GM19099 (cell line): Measurements from ENCODE around the gene EHD4.

Source experiments
- POLR2A ChIP-seq: IDR thresholded peaks from 3 replicates; pipeline ENCODE4 v1.6.1; 2011; ENCODE audit warnings: low read depth; ENCODE audit not compliant: insufficient read length; ENCODE audit errors: extremely low read depth

Gene EHD4

DNA sequence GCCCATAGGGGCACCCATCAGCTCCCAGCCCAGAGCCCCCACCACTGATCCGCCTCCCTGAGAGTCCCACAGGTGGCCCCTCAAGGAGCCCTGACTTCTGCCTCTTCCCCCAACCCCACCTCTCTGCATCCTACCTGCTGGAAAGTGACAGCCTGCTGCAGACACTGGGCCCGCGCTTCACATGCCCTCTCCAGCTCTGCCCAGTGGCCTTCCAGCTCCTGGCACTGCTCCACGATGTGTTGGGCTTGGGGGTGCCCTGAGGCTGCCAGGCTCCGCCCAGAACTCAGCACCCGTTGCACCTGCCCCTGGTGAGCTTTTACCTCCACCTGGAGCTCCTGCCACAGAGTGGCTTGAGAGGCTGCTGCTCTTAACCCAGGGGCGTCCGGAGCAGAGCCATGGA lies 98.6 kb downstream of the EHD4 start:
- no peak for TF ChIP-seq POLR2A

DNA sequence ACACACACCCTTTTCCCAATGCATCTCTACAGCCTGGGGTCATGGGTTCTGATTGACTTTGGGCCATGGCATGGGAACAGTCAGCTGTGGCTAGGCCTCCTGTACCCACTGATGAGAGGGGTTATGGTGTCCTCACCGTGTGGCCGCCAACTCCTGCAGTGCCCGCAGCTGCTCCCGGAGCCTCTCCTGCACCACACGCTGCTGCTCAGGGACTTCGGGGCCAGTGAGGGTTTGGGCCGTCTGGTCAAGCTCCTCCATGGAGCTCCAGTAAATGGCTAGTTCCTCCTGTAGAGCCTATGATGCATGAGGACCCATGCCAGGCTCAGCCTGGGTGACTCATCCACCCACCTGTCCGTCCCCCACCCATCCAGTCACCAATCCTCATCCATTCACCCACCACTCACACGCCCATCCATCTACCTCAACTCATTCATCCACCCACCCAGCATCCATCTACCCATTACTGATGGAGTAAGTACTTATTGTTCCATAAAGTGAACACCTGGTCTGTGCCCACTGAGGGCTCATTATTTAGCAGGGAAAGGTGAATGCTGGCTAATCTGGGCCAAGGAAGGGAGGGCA lies 100.1 kb downstream of the EHD4 start:
- no peak for TF ChIP-seq POLR2A

DNA sequence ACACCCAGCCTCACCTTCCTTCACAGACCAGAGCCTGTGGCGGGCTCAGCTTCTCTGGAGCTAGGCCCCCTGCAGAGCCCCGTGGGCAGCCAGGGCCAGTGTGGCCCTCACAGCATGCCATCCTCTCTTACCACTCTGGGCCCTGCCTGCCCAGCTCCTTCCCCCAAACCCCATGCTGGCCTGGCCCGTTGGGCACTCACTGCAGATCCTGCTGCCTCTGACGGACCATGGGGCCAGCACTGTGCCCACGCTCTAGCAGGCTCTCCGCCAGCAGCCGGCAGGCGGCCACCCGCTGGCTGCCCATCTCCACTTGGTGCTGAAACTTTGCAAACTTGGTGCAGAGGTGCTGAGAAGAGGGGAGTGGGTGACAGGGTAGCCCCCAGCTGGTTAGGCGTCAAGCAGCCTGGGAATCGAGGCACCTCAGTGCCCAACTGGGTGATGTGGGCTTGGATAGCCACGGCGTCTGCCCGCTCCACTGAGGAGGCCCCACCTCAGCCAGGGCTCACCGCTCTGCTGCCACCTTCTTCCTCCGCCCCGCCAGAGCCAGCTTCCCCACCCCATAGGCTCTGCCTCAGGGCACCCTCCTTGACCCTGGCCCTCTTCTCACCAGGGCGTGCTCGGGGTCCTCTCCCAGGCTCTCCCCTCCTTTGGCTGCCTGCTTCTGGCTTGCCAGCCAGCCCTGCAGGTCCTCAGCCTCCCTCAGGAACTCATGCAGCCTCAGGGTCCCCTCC lies 101.0 kb downstream of the EHD4 start:
- TF ChIP-seq POLR2A, result no peak

DNA sequence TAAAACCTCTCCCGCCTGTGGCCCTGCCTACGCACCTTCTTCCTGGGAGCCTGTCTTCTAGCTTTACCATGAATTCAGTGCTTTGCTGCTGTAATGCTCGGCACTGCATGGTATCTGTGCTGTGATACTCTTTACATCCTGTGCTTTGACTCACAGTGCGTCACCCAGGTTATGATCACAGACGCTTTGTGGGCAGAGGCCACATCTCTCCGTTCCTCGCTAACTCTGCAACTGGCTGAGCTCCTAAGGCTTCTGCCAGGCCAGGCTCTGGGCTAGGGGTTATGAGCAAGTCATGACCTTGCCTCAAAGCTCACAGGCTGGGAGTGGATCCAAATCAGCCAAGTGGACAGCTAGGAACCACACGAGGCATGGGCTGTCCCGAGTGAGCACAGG lies 101.7 kb downstream of the EHD4 start:
- no peak for TF ChIP-seq POLR2A

DNA sequence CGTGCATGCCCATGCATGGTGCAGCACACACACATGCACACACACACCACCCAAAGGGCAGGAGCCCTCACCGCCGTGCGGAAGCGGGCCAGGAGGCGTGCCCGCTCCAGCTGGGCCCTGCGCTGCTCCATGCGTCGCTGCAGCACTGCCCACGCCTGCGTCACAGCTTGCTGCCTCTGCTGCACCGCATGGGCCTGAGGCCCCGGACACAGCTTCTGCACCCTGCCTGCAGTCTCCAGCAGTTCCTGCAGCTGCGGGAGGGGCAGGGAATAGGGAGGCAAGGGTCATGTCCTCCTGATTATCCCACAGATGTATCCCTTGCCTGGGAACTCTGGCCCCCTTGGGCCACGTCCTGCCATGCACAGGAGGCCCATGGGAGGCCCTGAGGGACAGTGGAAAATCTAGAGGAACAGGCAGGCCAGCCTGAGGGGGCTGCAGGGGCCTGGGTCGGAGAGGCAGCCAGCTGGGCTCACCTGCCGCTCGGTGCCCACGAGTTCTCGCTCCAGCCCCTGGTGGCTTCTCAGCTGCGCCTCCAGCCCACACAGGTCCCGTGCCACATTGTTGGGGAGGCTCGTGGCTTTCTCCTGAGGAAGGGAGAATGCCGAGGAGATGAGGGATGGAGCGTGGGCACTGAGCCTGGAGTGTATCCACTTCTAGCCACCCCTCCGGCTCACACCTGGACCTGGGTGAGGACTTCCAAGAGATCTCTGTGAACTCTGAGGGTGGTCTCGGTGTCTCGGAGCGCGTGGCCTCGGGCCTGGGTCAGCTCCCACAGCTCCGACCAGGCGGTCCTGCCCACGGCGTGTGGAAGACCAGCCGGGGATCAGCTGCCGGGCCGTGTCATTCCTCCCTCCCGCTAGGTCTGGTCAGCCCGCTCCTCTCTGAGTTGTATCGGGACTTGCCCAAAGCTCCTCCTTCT lies 102.3 kb downstream of the EHD4 start:
- TF ChIP-seq POLR2A, result no peak

DNA sequence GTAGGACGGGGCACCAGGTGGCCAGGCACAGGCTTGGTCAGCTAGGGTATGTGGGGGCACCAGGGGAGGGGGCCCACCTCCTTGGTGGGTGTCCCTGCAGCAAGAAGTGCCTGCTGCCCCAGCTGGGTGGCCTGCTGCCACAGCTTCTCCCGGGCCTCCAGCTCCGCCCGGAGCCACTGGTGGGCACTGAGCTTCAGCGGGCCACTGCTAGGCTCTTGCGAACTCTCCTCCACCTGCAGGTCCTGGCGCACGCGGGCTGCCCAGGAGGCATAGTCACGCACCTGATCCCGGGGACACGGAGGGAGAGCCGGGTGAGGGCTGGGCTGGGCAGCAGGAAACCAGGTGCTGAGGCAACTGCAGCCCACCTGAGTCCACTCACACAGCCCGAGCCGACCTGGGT lies 104.0 kb downstream of the EHD4 start:
- TF ChIP-seq POLR2A, result no peak

DNA sequence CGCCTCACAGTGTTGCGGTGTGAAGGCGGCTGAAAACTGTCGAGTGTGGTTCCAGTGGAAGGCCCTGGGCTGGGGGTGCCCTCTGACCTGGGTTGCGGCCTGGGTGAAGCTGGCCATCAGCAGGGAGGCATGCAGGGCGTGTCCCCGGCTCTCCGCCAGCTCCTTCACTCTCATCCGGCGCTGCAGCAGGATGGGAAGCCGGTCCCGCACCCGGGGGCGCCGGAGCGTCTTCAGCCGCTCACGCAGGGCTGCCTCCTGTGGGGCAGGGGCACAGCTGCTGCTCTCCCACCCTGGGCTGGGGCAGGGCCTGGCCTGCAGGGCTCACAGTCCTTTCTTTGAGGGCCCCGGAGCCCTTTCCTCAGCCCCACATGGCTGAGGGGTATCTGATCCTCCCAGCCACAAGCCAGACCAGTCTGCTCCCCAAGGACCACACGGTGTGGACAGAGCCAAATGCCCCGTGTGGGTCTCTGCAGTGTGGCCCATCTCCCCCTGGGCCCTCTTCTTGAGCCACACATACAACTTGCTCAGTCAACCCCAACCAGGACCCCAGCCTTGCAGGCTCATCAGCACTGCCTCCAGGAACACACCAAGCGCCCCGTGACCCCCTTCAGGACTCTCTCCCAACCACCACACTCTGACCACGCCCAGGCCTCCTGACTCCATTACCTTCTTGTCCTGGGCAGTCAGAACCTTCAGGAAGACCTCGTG lies 105.3 kb downstream of the EHD4 start:
- TF ChIP-seq POLR2A, result no peak

DNA sequence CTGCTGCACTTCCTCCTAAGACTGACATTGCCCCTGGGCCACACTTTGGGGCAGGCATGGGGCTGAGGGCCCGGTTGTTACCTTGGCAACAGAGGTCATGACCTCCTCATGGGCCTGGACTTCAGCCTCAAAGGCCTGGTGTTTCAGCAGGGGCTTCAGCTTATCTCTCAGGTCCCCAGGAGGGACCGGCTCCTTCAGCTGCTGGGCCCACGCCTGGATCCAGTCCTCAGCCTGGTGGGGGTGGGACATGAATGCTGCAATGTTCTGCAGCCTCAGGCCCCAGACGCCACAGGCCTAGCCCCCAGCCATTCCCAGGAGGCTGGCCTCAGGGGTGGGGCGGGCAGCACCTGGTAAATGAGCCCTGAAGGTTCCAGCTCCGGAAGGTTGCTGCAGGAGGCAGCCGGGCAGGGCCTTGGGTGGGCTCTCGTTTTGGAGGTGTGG lies 106.1 kb downstream of the EHD4 start:
- TF ChIP-seq POLR2A, result no peak

DNA sequence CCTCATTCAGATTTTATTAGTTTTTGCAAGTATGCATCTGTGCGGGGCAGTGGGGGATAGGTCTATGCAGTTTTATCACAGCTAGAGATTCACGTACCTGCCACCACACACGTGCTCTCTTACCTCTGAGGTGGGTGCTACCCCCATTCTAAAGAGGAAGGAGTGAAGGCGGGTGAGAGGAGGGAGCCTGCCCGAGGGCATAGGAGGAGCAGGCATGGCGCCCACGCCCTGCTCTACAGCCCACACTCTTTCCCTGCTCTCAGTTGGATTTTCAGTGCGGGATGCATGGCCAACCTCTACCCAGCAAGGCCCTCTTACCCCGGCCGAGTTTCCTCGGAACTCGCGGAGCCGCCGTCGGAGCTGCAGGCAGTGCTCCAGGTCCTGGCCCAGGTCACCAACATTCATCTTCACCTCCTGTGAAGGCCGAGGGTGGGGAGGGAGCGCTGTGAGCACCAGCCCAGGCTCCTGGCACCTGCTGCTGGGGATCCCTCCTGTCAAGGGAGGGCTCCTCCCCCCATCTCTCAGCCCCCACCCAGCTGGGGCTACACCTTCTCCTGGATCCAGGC lies 106.8 kb downstream of the EHD4 start:
- TF ChIP-seq POLR2A, result no peak

DNA sequence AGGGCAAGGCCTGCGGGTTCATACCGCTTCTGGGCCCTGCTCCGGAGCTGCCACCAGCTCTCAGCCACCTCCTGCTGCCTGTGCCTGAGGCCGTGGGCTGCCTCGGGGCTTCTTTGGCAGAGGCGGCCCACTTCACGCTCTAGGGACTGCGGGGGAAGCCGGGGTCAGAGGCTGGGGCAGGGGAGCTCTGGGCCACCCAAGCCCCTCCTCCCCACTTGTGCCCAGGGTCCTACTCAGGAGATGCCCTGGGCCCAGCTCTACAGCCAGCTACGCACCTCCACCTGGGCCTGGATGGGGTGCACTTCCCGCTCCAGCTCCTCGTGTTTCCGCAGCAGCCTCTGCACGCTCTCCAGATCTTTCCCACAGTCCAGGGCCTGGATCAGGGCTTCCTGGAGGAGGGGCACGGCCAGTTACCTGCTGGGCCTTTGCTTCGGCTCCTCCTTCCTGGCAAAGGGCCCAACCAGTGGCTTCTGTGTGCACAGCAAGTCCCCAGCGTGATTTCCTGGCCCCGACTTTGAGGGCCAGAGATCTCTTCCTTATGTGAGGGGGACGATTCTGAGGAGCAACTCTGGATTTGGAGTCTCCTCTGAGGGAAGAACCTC lies 109.7 kb downstream of the EHD4 start:
- no peak for TF ChIP-seq POLR2A

DNA sequence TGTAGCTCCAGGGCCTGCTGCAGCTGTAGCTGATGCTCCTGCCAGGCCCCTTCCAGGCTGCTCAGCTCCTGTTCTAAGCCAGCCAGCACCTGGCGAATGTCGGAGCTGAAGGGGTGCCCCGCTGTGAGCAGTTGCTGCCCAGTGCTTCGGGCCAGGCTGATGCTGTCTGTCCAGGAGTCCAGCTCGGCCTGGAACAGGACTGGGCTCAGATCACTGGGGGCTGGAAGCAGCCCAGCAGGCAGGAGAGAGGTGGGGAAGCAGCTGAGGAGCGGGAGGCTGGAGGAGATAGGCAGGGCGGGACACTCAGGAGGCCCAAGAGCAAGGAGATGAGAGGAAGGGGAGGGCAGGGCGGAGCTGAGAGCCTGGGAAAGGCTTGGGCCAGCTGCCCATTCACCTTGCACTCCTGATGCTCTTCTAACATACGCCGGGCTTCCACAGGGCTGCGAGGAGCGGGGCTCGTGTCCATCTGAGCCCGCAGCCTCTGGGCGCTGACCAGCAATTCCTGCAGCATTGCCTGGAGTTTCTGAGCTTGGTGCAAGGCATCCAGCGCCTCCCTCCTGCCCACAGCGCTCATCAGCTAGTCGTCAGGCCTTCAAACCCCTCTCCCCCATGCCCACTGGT lies 110.5 kb downstream of the EHD4 start:
- no peak for TF ChIP-seq POLR2A

DNA sequence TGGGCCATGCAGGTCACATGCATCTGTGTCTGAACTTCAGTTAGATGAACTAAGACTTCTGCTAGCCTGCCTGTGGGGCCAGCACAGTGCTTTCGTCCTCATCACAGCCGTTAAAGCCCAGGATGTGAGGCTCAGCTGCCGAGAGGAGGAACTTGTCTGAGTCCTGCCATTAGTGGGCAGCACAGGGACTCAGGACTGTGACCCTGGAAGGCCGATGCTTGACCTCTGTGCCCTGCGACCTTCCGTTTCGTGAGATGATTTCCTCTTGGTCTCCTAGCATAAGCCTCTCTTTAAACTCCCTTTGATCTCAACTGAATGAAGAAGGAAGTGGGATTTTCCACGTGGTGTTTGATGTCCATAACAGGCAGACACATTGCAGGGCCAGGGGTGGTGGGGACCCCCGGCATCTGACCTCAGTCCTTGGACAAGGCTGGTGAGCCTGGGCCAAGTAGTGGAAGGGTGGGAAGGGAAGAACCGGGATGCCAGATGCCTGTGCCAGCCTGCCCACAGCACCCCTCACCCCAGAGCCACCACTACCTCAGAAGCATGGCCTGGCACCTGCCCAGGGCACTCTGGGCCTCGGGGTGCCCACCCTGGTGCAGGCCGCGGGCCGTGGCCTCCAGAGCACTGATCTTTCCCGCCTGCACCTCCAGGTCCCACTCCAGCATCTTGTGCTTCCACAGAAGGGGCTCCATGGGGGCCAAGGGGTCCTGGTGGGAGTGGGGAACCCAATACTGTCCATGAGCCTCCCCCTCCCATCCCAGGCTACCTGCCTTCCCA lies 112.1 kb downstream of the EHD4 start:
- TF ChIP-seq POLR2A, result no peak

DNA sequence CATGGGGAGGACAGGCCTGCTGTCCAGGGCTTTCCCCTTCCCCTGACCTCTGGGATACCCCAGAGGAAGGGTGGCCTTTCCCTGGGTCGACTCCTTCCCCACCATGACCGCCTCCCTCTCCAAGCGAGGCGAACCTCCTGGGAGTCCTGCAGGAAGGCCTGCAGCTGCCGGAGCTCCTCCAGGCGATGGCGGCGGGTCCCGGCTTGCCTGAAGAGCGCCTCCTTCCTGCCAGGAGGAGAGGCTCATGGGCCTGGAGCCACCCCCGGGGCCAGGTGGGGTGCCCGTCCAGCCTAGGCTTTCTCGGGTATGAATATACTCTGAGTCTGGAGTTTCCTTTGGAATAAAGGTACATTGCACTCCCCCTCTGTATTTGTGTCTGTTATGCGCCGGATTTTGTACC lies 113.6 kb downstream of the EHD4 start:
- TF ChIP-seq POLR2A, result no peak
